H54 (cell line): ENCODE measurements around the gene CEP128.

ENCODE experiments used
- DNase-seq: peaks from one replicate; pipeline ENCODE4 v3.0.0; 2011; ENCODE audit warnings: low spot score, mixed read lengths; ENCODE audit not compliant: insufficient read length
- FAIRE-seq: peaks from 3 replicates; lab custom pipeline; 2011; peaks lifted over from hg19 to GRCh38; lab: Jason Lieb, UNC
- POLR2A ChIP-seq: IDR thresholded peaks from 2 replicates; pipeline ENCODE4 v1.6.1; 2011; ENCODE audit warnings: low read depth, mild to moderate bottlenecking, low read length

Gene CEP128

DNA sequence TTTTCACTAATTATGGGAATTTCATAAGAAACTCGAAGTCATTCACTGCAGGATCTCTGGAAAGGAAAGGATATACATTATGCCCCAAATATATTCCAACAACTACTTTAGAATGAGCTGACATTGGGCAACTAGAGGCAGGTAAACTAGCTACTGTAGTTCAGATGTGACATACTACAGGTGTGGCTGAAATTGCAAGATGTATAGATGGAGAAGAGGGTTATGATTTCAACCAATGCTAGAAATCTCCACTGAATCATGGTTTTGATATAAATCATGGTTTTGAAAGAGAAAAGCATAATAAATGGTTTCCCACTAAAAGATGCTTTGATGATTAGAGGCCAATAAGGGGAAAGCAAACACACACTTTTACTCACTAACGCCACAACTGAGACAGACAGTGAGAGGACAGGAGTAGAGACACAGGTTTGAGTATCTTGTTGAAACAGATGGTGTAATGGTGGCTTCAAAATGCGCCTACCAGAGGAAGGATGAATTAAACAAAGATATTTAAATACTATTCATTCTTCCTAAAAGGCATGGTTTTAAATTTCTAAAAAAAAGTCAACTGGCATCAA is 434.2 kb downstream of the CEP128 start:
- TF ChIP-seq POLR2A, result no peak
- no peak for FAIRE-seq

GRCh38 chr14:80504781-80505180 is 436.8 kb downstream of the CEP128 start:
- no peak for TF ChIP-seq POLR2A
- DNase-seq (no peak), FAIRE-seq (no peak)

More for the DNA sequence above, 434.2 kb downstream of the CEP128 start:
- no peak for DNase-seq

GRCh38 chr14:80498533-80498932 is 443.0 kb downstream of the CEP128 start:
- DNase-seq (no peak), FAIRE-seq (no peak)
- TF ChIP-seq POLR2A, result no peak

GRCh38 chr14:80496090-80496489 is 445.4 kb downstream of the CEP128 start:
- no peak for TF ChIP-seq POLR2A
- DNase-seq (no peak), FAIRE-seq (no peak)

DNA sequence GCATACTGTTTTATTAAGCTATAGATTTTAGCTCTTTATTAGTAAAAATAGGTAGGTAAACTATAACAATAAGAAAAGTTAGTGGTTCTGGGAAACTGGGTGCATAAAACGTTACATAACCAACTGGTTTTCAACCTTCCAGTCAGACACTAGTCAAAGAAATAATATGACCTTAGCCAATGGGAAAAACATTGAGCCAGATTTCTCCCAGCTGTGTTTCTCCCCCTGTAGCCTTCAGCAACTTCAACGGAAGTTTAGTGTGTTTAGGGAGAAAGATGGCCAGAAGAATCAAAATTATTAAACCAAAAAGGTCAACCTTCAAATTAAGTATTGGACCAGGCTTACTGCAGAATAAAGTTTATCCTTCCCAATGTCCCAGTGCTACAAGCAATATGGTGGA is 446.8 kb downstream of the CEP128 start:
- FAIRE-seq (no peak), DNase-seq (no peak)
- no peak for TF ChIP-seq POLR2A

- no peak for FAIRE-seq
- DNase-seq, result no peak
- no peak for TF ChIP-seq POLR2A
Observed at GRCh38 chr14:80493620-80494019, 447.9 kb downstream of the CEP128 start.

GRCh38 chr14:80491650-80492049 is 449.9 kb downstream of the CEP128 start:
- FAIRE-seq, result no peak
- no peak for DNase-seq
- TF ChIP-seq POLR2A, result no peak

DNA sequence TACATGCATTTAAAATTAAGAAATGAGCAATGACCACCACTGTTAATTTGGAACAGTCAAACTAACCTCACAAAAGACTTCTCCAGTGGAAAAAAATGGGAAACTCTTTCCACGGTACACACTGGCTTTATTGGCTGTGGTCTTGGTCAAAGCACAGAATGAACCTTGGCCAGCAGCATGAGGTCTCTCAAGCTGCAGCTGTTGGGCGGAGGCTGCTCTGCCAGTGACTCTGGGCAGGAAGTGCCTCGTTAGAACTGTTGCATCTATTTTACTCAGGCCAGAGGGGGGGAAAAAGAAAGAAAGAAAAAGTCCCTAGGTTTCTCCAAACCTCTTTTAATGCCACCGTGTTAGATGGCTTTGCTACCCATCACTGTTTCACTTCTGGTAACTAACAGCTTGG is 450.4 kb downstream of the CEP128 start:
- DNase-seq, result no peak
- no peak for FAIRE-seq
- TF ChIP-seq POLR2A, result no peak

DNA sequence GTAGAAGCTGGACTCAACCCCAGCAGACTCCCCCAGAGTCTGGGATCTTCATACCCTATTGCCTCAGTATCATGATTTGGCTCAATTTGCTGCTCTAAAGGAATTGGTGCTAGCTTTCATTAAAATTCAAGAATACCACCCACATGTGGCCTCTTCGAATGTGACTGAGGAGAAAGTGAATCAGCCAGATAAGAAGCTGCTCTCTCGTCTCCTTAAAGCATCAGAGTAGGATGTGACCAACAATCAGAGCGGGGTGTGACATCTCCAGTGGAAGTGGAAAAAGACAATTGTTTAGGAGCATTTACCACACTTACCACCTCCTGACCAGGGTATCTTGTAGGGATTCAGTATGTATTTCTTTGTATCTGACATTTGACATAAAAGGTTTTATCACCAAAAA is 452.0 kb downstream of the CEP128 start:
- no peak for FAIRE-seq
- no peak for TF ChIP-seq POLR2A
- no peak for DNase-seq

GRCh38 chr14:80485764-80486163 is 455.8 kb downstream of the CEP128 start:
- TF ChIP-seq POLR2A, result no peak
- FAIRE-seq (no peak), DNase-seq (no peak)

GRCh38 chr14:80483331-80483730 is 458.2 kb downstream of the CEP128 start:
- no peak for FAIRE-seq
- no peak for DNase-seq
- TF ChIP-seq POLR2A, result no peak

- DNase-seq (no peak), FAIRE-seq (no peak)
- no peak for TF ChIP-seq POLR2A
Observed at GRCh38 chr14:80477388-80478160, 464.0 kb downstream of the CEP128 start.

DNA sequence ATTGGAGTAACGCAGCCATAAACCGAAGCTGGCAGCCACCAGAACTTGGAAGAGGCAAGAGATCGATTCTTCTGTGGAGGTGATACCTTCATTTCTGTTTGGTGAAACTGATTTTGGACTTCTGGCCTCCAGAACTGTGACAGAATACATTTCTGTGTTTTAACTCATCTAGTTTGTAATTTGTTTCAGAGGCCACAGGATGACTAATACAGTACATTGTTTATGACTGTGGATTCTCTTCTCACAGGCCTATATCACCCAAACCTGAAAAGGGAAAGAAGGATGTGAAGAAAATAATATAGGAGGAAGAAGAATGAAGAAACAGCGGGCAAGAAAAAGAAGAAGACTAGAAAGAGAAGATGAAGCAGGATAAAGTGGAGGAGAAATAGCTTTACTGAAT is 466.5 kb downstream of the CEP128 start:
- no peak for TF ChIP-seq POLR2A
- DNase-seq (no peak), FAIRE-seq (no peak)

GRCh38 chr14:80468331-80469122 is 473.0 kb downstream of the CEP128 start:
- TF ChIP-seq POLR2A, result no peak
- DNase-seq, result no peak
- FAIRE-seq, result no peak
